ENCODE measurements around the gene PARVB.

Gene PARVB

GRCh38 chr22:44085743-44086270 lies 61.7 kb downstream of the PARVB start:
- Histone ChIP-seq H3K27me3 (ENCODE audit: low read depth, low read length) (no peaks in the 10 kb centered on the region), H3K27ac (ENCODE audit: low read length) (peak overlapping the region; percentile 45), H3K36me3 (ENCODE audit: control insufficient read depth in 1 of 2, insufficient read depth in 2 of 2, low read length in 2 of 2) (no peaks in the 10 kb centered on the region), H3K4me3 (ENCODE audit: low read depth in 1 of 2, low read length in 2 of 2) (no peak overlapping the region), H3K9me3 (ENCODE audit: control insufficient read depth in 1 of 2, low read length in 2 of 2) (peaks cover 0 to 9% of the 10 kb centered on the region in 2 donors), H3K4me1 (ENCODE audit: control insufficient read depth in 1 of 2, insufficient read depth in 2 of 2, low read length in 2 of 2) (peaks cover 10 to 48% of the 10 kb centered on the region in 2 donors)

DNA sequence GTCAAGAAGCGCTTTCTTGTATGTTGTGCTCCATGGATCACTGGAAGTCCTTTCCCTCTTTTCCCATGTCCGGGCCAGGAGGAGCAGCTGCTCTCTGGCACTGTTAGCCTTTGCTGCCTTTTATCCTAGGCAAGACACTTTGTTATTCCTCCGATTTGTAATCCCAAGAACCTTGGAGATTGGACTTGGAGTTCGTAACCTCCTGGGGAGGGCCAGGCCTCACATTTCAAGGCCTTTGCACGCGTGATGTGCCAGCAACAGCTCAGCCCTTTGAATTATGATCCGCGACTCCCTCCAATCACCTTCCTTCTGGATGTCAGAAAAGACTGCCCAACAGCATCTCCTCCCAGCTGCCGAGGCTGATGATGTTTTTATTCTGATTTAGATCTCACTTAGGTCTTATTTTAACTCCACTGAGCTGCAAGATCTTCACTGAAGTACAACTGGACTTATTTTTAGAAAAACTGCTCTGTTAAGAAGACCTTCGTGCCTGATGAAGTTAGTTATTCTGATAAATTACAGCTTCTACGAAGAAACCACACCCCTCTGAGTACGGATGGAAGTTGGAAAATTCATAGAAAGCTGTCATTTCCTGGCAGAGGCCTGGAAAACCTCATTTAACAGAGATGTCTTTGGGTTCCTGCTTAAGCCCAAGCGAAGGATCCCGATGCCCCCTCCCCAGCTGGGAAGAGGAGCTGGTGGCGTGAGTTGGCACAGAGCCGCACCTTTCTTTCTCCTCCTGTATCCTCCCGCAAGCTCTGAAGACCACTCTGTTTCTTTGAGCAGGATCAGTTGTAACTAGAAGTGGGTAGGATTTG lies 62.4 kb downstream of the PARVB start:
- Histone ChIP-seq H3K27ac (ENCODE audit: low read length) (peak overlapping the region; percentile 45), H3K27me3 (ENCODE audit: low read depth, low read length) (no peaks in the 10 kb centered on the region), H3K9me3 (ENCODE audit: control insufficient read depth in 1 of 2, low read length in 2 of 2) (peaks cover 0 to 9% of the 10 kb centered on the region in 2 donors), H3K4me3 (ENCODE audit: low read depth in 1 of 2, low read length in 2 of 2) (no peak overlapping the region), H3K36me3 (ENCODE audit: control insufficient read depth in 1 of 2, insufficient read depth in 2 of 2, low read length in 2 of 2) (no peaks in the 10 kb centered on the region), H3K4me1 (ENCODE audit: control insufficient read depth in 1 of 2, insufficient read depth in 2 of 2, low read length in 2 of 2) (peaks cover 5 to 45% of the 10 kb centered on the region in 2 donors)

DNA sequence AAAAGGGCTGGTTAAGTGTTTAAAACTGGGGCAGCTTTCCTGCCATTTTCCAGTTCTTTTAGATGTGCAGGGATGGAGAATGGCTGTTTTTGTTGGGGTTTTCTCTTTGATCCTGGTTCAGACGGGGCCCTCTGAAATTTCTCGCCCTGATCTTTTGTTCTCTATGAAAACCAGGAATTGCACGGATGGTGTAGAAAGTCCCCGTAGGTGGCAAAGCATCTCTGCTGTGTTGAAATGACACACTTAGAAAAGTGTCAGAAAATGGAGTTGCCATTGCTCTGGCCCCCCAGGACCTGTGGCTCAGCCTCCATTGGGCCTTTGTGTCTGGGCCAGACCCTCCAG lies 63.0 kb downstream of the PARVB start:
- peaks cover 5 to 44% of the 10 kb centered on the region in 2 donors for H3K4me1 ChIP-seq (ENCODE audit: control insufficient read depth in 1 of 2, insufficient read depth in 2 of 2, low read length in 2 of 2)
- no peaks in the 10 kb centered on the region for H3K36me3 ChIP-seq (ENCODE audit: control insufficient read depth in 1 of 2, insufficient read depth in 2 of 2, low read length in 2 of 2)
- no peak overlapping the region for H3K4me3 ChIP-seq (ENCODE audit: low read depth in 1 of 2, low read length in 2 of 2)
- no peaks in the 10 kb centered on the region for H3K27me3 ChIP-seq (ENCODE audit: low read depth, low read length)
- peaks cover 0 to 9% of the 10 kb centered on the region in 2 donors for H3K9me3 ChIP-seq (ENCODE audit: control insufficient read depth in 1 of 2, low read length in 2 of 2)
- no peak overlapping the region for H3K27ac ChIP-seq (ENCODE audit: low read length)

DNA sequence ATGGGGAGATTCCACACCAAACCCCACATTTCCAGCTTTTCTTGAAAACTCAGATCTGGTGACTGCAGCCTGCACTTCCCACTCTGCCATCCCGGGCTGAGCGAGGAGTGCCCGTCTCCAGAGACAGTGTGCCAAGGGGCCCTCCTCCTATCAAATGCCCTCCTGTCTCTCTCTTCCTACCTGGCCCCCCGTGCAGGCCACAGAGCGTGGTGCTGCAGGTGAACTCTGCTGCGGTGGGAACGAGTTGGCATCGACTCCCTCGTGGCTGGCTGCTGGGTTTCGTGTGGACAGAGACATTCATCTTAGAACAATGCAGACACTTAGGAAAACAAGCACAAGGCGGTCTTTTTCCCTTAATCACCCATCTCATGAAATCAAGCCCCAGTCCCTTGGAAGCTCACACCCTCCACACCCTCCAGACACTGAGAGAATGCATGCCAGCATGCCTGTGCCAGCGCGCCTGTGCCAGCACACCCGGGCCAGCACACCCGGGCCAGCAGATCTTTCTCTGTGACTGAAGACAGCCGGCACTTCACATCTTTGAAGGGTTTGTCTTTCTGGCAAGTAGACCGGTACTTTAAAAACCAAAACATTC lies 65.0 kb downstream of the PARVB start:
- Histone ChIP-seq H3K4me1 (ENCODE audit: control insufficient read depth in 1 of 2, insufficient read depth in 2 of 2, low read length in 2 of 2) (peaks cover 5 to 44% of the 10 kb centered on the region in 2 donors), H3K27me3 (ENCODE audit: low read depth, low read length) (no peaks in the 10 kb centered on the region), H3K9me3 (ENCODE audit: control insufficient read depth in 1 of 2, low read length in 2 of 2) (peaks cover 0 to 9% of the 10 kb centered on the region in 2 donors), H3K36me3 (ENCODE audit: control insufficient read depth in 1 of 2, insufficient read depth in 2 of 2, low read length in 2 of 2) (peaks cover 0 to 5% of the 10 kb centered on the region in 2 donors), H3K27ac (ENCODE audit: low read length) (no peak overlapping the region), H3K4me3 (ENCODE audit: low read depth in 1 of 2, low read length in 2 of 2) (no peak overlapping the region)

DNA sequence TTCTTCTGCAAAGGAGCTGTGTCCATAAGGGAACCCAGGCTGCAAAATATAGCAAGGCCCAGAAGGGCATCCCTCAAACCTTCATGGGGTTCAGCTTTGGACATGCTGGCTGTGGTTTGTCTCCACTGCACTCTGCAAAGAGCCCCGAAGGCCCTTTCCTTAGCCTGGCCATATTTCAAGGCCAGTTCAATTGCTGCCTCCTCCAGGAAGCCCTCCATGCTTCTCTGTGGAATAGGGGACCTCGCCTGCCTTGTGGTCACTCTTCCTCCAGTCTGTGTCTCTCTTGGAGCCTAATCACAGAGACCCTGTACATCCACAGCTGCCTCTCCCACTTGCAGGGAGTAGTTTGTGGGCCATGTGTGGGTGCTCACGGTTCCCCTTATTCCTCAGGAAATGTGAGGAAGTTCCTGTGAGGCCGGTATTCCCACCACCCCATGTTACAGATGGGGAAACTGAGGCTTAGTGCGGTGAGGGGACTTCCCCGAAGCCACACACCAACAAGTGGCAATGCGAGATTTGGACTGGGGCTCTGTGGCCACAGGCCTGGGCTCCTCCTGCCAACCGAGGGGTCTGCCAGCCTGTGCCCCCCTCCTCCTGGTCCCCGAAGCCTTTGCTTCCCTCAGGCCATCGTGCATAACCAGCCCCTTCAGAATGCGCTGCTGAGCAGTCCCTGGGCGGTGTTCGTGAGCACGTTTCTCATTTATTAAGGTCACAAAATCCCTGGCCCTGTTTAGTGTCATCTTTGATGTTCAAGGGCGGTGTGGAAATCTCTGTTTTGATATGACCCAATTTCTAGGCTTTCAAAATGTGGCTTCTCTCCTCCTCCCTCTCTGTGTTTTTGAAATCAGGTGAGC lies 65.8 kb downstream of the PARVB start:
- H3K4me1 ChIP-seq (ENCODE audit: control insufficient read depth in 1 of 2, insufficient read depth in 2 of 2, low read length in 2 of 2), result peaks cover 5 to 44% of the 10 kb centered on the region in 2 donors
- H3K9me3 ChIP-seq (ENCODE audit: control insufficient read depth in 1 of 2, low read length in 2 of 2), result peaks cover 0 to under 1% of the 10 kb centered on the region in 2 donors
- H3K4me3 ChIP-seq (ENCODE audit: low read depth in 1 of 2, low read length in 2 of 2), result no peak overlapping the region
- no peak overlapping the region for H3K27ac ChIP-seq (ENCODE audit: low read length)
- H3K27me3 ChIP-seq (ENCODE audit: low read depth, low read length), result no peaks in the 10 kb centered on the region
- peaks cover 5% of the 10 kb centered on the region in 2 donors for H3K36me3 ChIP-seq (ENCODE audit: control insufficient read depth in 1 of 2, insufficient read depth in 2 of 2, low read length in 2 of 2)

DNA sequence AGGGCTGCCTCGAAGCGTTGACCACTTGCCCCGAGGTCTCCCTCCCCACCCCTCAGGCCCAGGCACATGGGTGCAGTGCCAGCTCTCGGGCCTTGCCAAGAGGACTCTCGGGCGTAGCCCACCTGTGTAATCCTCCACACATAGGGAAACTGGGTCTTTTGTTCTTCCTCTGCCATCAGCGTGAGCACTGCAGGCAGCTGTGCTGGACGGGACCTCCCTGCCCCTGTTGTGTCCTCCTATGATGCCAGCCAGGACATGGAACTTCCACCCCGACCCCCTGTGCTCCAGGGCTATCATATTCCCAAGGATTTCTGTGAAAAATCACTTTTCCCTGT lies 66.4 kb downstream of the PARVB start:
- peaks cover 5 to 43% of the 10 kb centered on the region in 2 donors for H3K4me1 ChIP-seq (ENCODE audit: control insufficient read depth in 1 of 2, insufficient read depth in 2 of 2, low read length in 2 of 2)
- no peak overlapping the region for H3K4me3 ChIP-seq (ENCODE audit: low read depth in 1 of 2, low read length in 2 of 2)
- H3K9me3 ChIP-seq (ENCODE audit: control insufficient read depth in 1 of 2, low read length in 2 of 2), result no peaks in the 10 kb centered on the region
- no peak overlapping the region for H3K27ac ChIP-seq (ENCODE audit: low read length)
- peaks cover 5 to 10% of the 10 kb centered on the region in 2 donors for H3K36me3 ChIP-seq (ENCODE audit: control insufficient read depth in 1 of 2, insufficient read depth in 2 of 2, low read length in 2 of 2)
- no peaks in the 10 kb centered on the region for H3K27me3 ChIP-seq (ENCODE audit: low read depth, low read length)

DNA sequence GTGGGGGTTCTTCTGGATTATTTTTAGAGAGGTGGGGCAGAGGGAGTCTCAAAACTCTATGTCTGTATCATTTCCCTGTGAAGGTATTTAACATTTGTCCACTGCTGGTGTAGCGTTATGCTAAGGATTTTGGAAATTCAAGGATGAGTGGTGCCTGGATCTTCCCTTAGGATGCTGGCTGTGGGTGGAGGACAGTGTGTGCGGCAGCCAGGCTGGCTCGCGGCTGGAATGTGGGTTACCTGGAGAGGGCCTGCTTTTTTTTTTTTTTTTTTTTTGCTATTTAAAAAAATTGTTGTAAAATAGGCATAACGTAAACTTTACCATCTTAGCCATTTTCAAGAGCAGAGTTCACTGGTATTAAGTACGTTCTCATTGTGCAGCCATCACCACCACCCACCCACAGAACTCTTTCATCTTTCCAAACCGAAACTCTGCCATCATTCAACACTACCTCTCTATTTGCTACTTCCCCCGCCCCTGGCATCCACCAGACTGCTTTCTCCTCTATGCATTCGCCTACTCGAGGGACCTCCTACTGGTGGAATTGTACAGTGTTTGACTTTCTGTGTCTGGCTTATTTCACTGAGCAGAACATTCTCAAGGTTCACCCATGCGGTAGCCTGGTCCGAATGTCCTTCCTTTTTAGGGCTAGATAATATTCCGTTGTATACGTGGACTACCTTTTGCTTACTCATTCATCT lies 67.1 kb downstream of the PARVB start:
- Histone ChIP-seq H3K9me3 (ENCODE audit: control insufficient read depth in 1 of 2, low read length in 2 of 2) (no peaks in the 10 kb centered on the region), H3K4me1 (ENCODE audit: control insufficient read depth in 1 of 2, insufficient read depth in 2 of 2, low read length in 2 of 2) (peaks cover 5 to 36% of the 10 kb centered on the region in 2 donors), H3K36me3 (ENCODE audit: control insufficient read depth in 1 of 2, insufficient read depth in 2 of 2, low read length in 2 of 2) (peaks cover 5 to 12% of the 10 kb centered on the region in 2 donors), H3K4me3 (ENCODE audit: low read depth in 1 of 2, low read length in 2 of 2) (no peak overlapping the region), H3K27ac (ENCODE audit: low read length) (no peak overlapping the region), H3K27me3 (ENCODE audit: low read depth, low read length) (no peaks in the 10 kb centered on the region)

GRCh38 chr22:44091751-44092150 lies 67.6 kb downstream of the PARVB start:
- Histone ChIP-seq H3K4me3 (ENCODE audit: low read depth in 1 of 2, low read length in 2 of 2) (no peak overlapping the region), H3K27ac (ENCODE audit: low read length) (no peak overlapping the region), H3K4me1 (ENCODE audit: control insufficient read depth in 1 of 2, insufficient read depth in 2 of 2, low read length in 2 of 2) (peaks cover 3 to 30% of the 10 kb centered on the region in 2 donors), H3K9me3 (ENCODE audit: control insufficient read depth in 1 of 2, low read length in 2 of 2) (no peaks in the 10 kb centered on the region), H3K36me3 (ENCODE audit: control insufficient read depth in 1 of 2, insufficient read depth in 2 of 2, low read length in 2 of 2) (peaks cover 8 to 12% of the 10 kb centered on the region in 2 donors), H3K27me3 (ENCODE audit: low read depth, low read length) (no peaks in the 10 kb centered on the region)

DNA sequence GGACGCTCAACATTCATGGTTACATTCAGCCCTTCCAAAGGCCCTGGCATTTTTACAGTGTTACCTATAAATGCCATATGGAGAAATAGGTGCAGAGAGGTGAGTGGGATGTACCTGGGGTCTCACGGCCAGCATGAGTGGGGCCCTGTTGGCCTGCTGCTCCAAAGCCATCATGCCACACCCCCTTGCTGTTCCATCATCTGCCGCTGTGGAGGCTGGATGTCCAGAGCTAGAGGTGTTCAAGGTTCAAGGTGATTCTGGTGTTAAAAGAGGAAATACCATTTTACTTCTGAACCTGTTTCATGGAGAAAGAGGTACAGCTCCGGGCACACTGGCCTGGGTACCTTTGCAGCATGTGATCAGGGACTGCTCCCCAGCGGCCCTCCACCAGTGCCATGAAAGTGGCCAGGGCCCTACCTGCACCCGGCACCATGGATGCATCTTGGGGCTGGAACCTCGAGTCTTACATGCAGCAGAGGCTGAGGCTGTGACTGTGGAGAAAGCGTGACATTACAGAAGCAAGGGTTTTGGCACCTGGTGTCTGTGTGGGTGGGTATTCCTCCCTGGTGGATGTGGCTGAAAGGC lies 68.6 kb downstream of the PARVB start:
- no peaks in the 10 kb centered on the region for H3K9me3 ChIP-seq (ENCODE audit: control insufficient read depth in 1 of 2, low read length in 2 of 2)
- peaks cover 8 to 12% of the 10 kb centered on the region in 2 donors for H3K36me3 ChIP-seq (ENCODE audit: control insufficient read depth in 1 of 2, insufficient read depth in 2 of 2, low read length in 2 of 2)
- H3K4me1 ChIP-seq (ENCODE audit: control insufficient read depth in 1 of 2, insufficient read depth in 2 of 2, low read length in 2 of 2), result peaks cover 0 to 23% of the 10 kb centered on the region in 2 donors

DNA sequence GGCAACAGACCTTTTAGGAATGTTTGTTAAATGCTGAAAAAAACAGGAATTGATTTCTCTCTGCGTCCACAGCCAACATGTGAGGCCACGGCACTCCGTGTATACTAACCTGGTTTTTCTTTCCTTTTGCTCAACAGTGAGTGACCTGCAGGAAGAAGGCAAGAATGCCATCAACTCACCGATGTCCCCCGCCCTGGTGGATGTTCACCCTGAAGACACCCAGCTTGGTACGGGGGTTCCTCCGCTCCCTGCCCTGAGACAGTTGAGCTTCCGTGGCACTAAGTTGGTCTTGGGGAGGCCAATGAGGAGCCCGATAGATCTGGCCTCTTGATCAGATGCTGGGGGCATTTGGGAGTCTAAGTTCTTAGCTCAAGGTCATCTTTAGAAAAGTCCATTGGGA lies 69.7 kb downstream of the PARVB start:
- Histone ChIP-seq H3K9me3 (ENCODE audit: control insufficient read depth in 1 of 2, low read length in 2 of 2) (no peaks in the 10 kb centered on the region), H3K4me3 (ENCODE audit: low read depth in 1 of 2, low read length in 2 of 2) (no peak overlapping the region), H3K27me3 (ENCODE audit: low read depth, low read length) (no peaks in the 10 kb centered on the region), H3K27ac (ENCODE audit: low read length) (no peak overlapping the region), H3K36me3 (ENCODE audit: control insufficient read depth in 1 of 2, insufficient read depth in 2 of 2, low read length in 2 of 2) (peaks cover 8 to 12% of the 10 kb centered on the region in 2 donors), H3K4me1 (ENCODE audit: control insufficient read depth in 1 of 2, insufficient read depth in 2 of 2, low read length in 2 of 2) (peaks cover 0 to 23% of the 10 kb centered on the region in 2 donors)

More for the DNA sequence above, 68.6 kb downstream of the PARVB start:
- Histone ChIP-seq H3K4me3 (ENCODE audit: low read depth in 1 of 2, low read length in 2 of 2) (no peak overlapping the region), H3K27ac (ENCODE audit: low read length) (no peak overlapping the region), H3K27me3 (ENCODE audit: low read depth, low read length) (no peaks in the 10 kb centered on the region)

Measured in muscle layer of duodenum (tissue), 2 donors.